Panc1 (cell line): ENCODE data around the gene WASL.

Source experiments
- CTCF ChIP-seq: fragments of 450-650 bp; IDR thresholded peaks from 2 replicates; pipeline ENCODE4 v1.5.1; 2017; ENCODE audit warnings: mild to moderate bottlenecking
- POLR2AphosphoS5 ChIP-seq: IDR thresholded peaks from 2 replicates; pipeline ENCODE4 v1.6.1; 2012; ENCODE audit warnings: mild to moderate bottlenecking, low read depth, low read length, moderate library complexity

GRCh38 chr7:123757095-123757494 is 8.3 kb upstream of the WASL start:
- no peak for TF ChIP-seq CTCF
- no peak for TF ChIP-seq POLR2AphosphoS5
